Fibroblast of peridontal ligament (primary cell): ENCODE data around the gene CACNA2D4.

Experiments
- DNase-seq: peaks from one replicate; pipeline ENCODE4 v3.0.0-alpha.2; 2010; ENCODE audit errors: extremely low read depth

CACNA2D4 gene

DNA sequence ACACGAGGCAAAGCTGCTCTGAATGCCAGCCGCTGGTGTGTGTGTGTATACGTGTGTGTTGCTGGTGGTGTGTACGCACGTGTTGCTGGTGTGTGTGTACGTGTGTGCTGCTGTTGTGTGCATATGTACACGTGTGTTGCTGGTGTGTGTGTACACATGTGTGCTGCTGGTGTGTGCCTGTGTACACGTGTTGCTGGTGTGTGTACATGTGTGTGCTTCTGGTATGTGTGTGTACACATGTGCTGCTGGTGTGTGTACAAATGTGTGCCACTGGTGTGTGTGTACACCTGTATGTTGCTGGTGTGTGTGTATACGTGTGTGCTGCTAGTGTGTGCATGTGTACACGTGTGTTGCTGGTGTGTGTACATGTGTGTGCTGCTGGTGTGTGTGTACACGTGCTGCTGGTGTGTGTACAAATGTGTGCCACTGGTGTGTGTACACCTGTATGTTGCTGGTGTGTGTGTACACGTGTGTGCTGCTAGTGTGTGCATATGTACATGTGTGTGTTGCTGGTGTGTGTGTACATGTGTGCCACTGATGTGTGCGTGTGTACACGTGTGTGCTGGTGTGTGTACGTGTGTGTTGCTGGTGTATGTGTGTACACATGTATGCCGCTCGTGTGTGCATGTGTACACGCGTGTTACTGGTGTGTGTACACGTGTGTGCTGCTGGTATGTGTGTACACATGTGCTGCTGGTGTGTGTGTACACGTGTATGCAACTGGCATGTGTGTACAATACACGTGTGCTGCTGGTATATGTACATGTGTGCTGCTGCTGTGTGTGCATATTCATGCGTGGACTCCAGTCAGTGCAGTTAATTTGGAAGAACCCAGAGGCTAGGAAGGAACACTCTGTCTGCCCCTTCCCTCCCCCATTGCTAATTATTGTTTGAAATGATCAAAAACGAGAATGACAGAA is 47.2 kb downstream of the CACNA2D4 start:
- no peak for DNase-seq

GRCh38 chr12:1870086-1870485 is 48.4 kb downstream of the CACNA2D4 start:
- no peak for DNase-seq

- DNase-seq, result no peak
Measured at GRCh38 chr12:1869145-1869544, 49.3 kb downstream of the CACNA2D4 start.

GRCh38 chr12:1865284-1865866 is 53.1 kb downstream of the CACNA2D4 start:
- DNase-seq, result no peak

DNA sequence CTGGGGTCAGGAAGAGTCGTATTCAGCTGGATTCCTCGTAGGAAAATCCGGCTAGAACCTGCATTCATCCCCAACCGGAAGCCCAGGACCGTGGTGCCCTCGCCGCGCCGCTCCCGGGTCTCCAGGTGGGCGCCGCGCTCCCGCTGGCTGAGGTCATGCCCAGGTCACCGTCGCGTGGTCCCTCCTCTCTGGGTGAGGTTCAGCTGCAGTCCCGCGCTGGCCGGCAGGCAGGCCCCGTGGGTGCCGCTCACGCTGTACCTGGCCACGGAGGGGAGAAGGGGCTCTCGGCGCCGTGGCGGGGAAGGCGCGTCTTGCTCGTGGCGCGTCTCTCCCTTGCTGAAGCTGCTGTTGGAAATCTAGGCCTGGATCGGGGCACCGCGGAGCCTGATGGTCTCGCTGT is 53.6 kb downstream of the CACNA2D4 start:
- no peak for DNase-seq

DNA sequence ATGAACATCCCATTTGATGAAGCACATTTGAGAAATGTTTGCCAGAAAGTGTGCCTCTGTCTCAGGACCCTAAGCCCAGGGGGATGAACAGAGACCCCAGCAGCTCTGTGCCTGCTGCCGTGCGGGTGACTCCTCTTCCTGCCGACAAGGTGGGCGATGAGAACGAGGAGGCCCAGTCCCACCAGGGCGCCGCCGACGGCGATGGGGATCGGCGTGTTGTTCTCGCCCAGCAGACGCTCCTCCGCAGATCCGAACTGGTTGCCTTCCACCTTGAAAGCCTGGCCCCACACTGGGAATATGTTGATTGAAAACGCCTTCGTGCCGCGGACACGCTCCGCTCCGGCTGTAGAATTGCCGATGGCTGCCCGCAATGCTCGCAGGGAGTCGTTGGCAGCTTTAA is 54.0 kb downstream of the CACNA2D4 start:
- DNase-seq, result no peak

DNA sequence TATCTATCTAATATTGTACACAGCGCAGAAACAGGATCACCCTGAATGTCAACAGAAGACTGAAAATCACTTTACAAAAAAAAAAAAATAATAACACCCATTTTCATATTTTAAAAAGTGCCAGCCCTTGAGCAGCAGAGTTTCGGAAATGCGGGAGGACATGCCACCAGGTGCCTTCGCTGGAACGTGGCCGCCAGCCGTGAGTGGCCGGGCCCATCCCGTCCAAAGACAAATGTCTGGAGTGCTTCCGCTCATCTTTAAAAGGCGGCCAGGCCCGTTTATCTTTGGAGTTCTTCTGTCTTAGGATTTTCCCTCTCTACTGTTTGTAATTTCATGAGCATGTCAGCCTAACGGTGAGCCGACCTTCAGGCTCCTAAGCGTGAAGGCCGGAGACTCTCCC is 54.6 kb downstream of the CACNA2D4 start:
- DNase-seq, result no peak

- no peak for DNase-seq
Measured at GRCh38 chr12:1862973-1863372, 55.5 kb downstream of the CACNA2D4 start.

DNA sequence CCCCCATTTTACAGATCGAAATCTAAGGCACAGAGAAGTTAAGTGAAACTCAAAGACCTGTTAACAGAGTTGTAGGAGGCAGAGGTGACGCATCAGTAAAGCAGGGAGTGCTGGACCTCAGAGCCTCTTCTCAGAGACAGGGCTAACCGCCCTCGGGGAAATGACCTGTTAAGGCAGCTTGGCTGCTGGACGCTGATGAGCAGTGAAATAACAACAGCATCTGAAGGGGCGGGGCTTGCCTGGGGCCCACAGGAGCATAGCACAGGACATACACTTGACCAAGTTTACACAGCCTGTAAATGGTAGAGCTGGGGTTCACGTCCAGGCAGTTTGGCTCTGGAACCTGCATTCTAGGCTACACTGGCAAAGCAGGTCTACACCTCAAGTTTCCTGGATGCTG is 58.8 kb downstream of the CACNA2D4 start:
- DNase-seq, result no peak

DNA sequence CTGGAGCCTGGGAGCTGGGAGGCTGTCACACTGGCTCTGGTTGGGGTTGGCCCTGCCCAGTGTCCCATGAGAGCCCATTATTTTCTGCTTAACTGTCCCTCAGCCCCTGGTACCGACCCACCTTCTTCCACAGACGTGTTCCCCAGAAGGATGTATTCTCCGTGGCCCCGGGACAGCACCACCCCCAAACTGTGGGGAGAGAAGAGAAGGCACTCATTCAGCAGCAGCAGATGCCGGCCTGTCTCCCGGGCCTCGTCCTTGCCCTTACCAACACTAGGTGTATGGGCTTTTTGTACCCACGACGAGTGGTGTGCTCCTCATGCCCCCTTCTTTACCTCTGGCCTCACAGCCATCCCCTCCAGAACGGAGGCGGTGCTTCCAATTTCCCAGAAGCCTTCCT is 60.0 kb downstream of the CACNA2D4 start:
- DNase-seq, result no peak

GRCh38 chr12:1857821-1858220 is 60.6 kb downstream of the CACNA2D4 start:
- no peak for DNase-seq

DNA sequence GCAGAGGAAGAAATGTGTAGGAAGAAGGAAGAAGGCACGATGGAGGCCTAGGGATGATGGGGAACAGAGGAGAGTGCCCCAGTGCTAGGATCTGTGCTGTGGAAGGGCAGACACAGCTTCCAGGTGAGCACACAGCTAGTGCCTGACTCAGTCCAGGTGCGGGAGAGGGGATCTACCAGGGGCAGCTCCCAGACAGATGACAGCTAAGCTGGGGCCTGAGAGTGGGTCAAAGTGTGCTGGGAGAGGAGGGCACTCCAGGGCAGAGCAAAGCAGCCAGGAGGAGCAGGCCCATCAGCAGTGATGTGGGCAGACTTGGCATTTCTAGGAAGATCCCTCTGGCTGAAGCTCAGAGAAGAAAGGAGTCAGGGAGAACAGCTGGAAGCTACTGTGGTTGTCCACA is 61.4 kb downstream of the CACNA2D4 start:
- no peak for DNase-seq

DNA sequence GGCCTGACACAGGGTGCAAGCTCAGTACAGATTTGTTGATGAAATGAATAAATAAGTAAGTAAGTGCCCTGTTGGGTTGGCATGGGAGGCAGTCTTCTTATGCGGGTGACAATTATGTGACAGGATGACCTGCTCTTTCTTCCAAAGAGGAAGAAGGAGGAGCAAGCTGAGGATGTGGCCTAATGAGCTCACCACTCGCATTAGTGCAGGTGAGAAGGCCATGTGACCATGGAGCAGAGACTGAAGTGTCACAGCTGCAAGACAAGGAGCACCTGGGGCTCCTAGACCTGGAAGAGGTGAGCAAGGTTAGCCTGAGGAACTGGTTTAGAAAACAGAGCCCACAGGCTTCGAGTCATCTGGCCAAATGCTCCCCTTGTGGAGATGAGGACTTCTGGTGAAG is 63.2 kb downstream of the CACNA2D4 start:
- DNase-seq, result peak; percentile 8

- no peak for DNase-seq
Measured at GRCh38 chr12:1853716-1854115, 64.7 kb downstream of the CACNA2D4 start.

- DNase-seq, result no peak
Measured at GRCh38 chr12:1852076-1852475, 66.4 kb downstream of the CACNA2D4 start.

GRCh38 chr12:1851151-1851701 is 67.2 kb downstream of the CACNA2D4 start:
- DNase-seq, result peak; percentile 65

GRCh38 chr12:1848745-1849144 is 69.7 kb downstream of the CACNA2D4 start:
- DNase-seq, result no peak

DNA sequence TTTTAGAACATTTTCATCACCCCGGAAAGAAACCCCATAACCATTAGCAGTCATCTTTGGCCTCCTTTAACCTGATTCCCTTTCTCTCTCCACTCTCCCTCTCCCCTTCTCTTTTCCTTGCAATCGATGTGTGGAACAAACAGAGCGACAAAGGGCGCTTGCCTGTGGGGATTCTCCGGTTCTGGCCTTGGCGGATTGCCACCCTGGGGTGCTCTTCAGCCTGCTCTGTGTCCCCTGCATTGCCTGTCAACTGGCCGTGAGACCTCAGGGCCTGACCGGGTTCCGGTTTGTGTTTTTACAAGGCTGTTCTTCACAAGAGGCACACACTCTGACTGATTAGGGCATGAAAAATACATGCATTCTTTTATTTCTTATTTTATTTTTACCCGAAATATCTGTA is 70.3 kb downstream of the CACNA2D4 start:
- no peak for DNase-seq

DNA sequence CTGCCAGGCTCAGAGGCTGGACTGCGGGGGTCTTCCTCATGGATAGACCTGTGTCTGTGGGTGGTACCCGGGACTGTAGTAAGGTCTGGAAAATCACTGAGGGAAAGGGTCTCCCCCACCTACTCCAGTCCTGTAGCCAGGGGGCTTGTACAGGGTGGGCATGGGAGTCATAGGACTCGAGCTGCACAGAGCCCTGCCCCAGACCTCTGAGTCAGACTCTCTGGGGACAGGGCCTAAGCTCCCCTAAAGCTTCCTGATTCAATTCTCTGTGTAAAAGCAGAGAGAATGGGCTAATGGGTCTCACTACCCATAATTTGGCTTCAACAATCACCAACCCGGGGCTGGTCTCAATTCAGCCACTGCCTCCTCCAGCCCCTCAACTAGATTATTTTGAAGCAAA is 71.0 kb downstream of the CACNA2D4 start:
- no peak for DNase-seq

DNA sequence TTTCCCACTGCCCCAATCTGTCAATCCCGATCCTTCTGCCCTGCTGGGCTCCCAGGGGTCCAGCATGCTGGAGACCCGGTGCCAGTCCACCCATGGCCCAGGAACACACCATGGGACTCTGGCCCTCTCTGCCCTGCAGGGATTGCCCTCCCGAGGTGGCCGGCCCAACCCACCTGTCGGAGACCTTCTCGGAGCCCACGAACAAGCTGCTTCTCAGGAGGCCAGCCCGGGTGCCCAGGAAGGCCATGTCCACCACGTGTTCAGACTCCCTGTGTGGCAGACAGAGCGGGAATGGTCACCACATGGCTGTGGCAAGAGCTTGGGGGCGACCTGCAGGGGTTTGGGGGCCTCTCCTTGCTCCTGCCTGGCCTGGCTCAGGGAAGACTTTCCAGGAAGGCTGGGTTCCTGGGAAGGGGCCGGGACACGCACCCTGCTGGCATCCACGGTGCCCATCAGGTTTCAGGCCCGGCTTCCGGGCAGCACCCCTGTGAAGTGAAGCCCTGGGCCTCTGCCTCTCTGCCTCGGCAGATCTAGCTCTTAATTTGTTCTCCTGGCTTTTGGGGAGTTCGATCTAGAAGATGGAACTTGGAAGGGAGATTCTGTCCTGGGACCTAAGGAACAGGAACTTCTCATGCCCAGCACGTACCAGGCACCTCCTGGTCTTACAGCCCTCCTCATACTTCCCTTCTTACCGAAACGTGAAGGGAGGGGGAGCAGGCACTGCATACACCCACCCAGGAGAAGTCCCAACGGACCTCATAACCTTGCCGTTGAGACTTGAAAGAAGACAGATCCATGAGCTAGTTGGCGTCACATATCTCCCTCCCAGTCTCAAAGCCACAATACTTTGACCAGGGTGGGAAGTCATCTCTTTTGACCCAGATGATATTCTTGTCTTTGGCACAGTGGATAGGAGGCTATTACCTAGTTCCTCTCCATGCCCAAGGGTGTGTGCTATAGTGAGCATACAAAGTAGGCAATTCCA is 71.7 kb downstream of the CACNA2D4 start:
- no peak for DNase-seq

- no peak for DNase-seq
Measured at GRCh38 chr12:1845886-1846285, 72.6 kb downstream of the CACNA2D4 start.

DNA sequence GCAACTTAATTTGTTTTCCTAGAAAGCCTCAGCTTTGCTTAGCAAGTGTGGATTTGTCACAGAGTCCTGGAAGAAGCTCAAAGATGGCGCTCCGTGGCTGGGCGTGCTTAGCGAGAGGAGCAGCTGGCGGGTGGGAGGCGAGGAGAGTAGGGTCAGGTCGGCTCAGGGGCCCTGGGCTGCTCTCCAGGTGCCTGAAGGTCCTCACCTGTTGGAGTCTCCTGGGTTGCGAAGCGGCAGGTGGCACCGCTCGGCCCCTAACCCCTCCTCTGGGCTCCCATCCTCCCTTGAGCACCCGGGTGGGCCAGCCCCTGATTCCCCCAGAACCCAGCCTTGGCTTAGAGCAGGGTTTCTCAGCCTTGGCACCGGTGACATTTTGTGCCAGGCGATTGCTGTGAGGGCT is 73.0 kb downstream of the CACNA2D4 start:
- no peak for DNase-seq
